CD4-positive, alpha-beta T cell treated with Interleukin-10 for 1 hour (primary cell): ENCODE results near the gene TTBK2.
"Not testable (repeated sequence)": the region's sequence is repeated elsewhere in the genome, so short reads cannot be mapped to it uniquely, and the experiment has no call there.

Source experiments
- DNase-seq: peaks from one replicate; pipeline ENCODE4 v3.0.0-alpha.2; 2020

Gene TTBK2

DNA sequence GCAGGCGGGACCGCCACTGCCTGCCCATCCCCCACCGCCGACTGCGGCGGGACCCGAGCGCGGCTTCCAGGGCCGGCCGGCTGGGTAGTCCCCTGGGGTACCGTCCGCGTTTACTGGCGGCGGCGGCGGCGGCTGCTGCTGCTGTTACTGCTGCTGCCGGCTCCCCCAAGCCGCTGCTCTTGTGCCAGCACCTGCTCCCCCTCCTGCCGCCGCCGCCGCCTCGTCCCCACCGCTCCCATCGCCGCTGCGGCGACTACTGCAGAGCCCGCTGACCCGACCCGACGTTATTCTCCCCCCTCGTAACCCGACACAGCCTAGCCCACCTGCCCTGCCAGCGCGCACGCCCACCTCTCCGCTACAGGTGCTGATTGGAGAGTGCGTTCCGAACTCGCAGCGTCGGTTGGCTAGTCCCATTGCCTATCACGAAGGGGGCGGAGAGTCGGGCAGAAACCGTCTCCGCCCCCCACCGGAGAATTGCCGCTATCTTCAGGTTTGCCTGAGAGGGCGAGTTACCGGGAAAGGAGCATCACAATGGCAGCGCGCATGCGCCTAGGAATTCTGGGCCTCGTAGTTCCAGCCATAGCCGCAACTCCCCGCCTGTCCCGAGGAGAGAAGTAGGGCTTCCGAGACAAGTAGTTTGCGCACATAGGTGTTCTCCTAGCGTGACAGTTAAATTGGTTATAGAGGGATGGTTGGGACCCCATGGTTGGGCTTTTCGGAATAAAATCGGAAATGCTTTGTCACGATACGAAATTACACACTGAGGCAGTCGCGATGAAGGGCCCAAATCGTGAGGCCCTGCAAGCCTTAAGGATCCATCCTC lies at the start of gene TTBK2:
Gene TTBK2, minus strand, starts transcription at position 260 of the 823 bp plus-strand sequence. CDS start 42,161 bp downstream, outside the sequence.
- DNase-seq: peak; percentile 99

DNA sequence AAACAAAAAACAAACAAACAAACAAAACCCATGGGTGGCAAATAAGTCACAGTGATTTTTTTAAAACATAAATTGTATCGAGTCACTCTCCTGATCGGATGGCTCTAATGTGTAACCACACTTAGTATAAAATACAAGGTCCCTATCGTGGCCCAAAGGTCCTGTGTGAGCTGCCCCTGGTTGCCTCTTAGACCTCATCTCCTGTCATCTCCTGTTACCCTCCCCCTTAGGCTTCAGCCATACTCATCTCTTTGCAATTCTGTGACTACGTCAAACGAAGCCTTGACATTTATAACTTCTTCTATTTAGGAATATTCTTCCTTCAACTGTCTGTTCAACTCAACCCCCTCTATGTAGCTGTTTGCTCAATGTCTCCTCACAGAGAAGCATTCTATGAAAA lies 43.9 kb upstream of the TTBK2 start:
- no peak for DNase-seq

DNA sequence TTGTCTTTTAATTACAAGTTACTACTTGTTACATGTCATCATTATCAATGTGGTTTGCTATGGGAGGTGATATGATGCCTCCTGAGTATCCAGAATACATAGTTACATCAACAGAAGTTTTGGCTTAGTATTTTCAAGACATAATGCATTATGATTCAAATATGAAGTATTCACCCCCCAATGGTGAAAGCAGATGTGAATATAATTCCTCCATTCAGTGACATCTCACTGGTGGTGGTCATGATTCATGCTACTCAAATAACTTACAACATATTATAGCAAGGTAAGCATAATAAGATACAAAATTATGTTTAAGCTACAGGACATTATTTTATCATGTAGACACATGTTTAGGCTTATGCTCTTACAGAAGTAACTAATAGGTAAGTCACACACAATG lies 34.9 kb upstream of the TTBK2 start:
- DNase-seq: no peak

DNA sequence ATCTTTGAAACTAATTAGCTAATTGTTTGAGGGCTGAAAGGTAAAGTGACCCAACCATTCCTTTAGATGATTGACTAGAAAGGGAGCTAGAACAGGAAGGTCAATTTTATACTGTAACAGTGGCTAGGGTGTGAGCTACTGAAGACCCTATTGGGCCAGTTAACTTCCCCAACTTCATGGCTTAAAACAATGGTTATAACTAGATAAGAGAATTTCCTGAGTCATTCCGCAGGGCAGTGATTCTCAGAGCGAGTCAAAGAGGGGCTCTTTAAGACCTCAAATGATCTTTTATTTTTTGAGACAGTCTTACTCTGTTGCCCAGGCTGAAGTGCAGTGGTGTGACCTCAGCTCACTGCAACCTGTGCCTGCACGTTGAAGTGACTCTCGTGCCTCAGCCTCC lies 33.7 kb upstream of the TTBK2 start:
- DNase-seq: no peak

GRCh38 chr15:42948898-42949297 lies 28.3 kb upstream of the TTBK2 start:
- DNase-seq: not testable (repeated sequence)

GRCh38 chr15:42940527-42940926 lies 19.9 kb upstream of the TTBK2 start:
- DNase-seq: no peak

DNA sequence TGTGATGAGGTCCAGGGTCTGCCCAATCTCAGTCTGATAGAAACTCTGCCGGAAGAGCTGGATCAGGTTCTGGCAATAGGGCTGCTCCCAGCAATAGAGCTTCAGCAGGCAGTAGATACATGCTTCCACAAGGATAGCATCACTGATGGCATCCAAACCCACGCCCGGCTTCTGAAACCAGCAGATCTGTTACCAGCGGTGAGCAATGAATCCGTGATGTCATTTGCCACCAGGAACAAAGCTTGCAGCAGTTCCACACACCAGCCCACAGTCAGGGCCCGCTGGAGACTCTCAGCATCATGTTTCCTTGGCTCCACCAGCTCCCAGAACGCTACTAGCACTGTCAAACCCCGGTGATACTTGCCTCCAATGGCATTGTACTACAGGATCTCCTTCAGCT lies 19.3 kb upstream of the TTBK2 start:
- DNase-seq: no peak

DNA sequence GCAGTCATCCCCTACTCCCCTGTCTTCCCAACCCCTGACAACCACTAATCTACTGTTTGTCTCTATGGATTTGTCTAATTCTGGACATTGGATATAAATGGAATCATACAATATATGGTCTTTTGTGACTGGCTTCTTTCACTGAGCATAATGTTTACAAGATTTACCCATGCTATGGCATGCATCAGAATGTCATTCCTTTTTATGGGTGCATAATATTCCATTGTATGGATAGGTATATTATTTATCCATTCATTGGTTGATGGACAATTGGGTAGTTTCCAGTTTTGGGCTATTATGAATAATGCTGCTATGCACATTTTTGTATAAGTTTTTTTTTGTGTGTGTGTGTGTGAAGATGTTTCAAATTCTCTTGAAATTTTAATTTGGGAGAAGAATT lies 16.6 kb upstream of the TTBK2 start:
- DNase-seq: no peak

DNA sequence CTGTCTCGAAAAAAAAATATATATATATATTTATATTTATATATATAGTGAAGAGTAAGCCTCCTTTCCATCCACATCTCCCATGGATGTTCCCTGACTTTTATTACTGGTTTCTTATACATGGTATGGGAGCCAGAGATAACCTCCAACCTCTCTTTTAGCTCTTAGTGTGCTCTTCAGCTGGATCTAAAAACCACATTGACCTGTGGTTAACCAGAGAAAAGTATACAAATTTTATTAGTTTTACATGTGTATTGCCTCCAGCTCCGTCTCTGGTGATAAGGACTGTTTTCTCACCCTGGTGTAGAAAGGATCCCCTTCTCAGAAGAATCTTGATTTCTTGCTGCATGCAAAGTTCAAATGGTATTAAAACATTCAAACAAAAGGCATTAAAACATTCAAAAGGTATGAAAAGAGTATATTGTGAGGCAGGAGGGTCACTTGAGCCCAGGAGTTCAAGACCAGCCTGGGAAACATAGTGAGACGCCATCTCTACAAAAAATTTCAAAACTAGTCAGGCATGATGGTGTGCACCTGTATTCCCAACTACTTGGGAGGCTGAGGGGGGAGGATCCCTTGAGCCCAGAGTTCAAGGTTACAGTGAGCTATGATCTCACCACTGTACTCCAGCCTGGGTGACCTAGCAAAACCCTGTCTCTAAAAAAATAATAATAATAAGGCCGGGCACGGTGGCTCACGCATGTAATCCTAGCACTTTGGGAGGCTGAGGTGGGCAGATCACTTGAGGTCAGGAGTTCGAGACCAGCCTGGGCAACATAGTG lies 13.5 kb upstream of the TTBK2 start:
- no peak for DNase-seq

- DNase-seq: no peak
These were observed 12.4 kb upstream of the TTBK2 start for GRCh38 chr15:42932833-42933515.

GRCh38 chr15:42931702-42932486 lies 11.3 kb upstream of the TTBK2 start:
- DNase-seq: no peak

DNA sequence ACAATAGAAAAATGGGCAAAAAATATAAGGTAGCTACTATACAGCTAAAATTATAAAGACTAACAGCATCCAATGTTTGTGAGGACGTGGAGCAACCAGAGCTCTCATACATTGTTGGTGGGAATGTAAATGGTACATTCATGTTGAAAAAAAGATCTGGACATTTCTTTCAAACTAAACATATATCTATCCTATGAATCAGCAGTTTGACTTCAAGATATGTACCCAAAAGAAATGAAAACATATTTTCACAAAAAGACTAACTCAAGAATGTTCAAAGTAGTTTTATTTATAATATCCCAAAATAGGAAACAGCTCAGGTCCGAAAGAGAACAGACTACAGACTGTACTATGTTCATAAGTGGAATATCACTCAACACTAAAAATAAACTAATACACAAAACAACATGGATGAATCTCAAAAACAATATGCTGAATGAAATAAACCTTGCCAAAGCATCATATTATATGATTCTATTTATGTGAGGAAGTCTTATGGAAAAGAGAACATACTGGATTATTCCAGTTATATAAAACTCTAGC lies 8.8 kb upstream of the TTBK2 start:
- DNase-seq: no peak

- peak; percentile 46 for DNase-seq
These were observed 759 bp upstream of the TTBK2 start for GRCh38 chr15:42921342-42921731.

DNA sequence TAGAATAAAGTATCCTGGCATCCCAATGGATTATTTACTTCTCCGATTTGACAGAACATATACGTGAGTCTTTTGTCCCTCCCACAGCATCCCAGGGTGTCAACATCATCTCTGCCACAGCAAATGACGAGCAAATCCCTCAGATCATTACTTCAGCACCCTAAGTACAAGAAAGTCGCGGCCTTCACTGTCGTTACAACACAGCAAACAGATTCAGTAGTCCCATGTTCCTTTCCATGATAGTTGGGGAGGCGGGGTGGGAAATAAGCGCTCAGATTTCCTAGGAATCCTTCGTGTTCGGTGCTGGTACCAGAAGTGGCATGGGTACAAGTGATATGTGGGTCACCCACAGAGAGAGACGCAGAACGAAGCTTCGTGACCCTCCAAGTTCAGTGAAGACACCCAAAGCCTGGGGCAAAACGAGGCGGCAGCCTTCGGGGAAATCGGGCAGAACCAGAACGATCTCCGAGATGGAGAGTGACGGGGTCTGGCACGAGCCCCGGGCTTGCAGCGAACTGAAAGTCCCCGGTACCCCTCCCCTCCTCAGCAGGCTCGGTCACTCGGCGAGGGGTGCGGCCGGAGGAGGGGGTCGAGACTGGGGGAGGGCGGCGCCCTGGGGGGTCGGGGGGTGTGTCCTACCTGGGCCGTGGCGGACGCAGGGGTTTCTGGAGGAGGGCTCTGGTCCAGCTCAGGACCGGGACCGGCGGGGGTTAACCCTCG lies 619 bp downstream of the TTBK2 start:
- peak; percentile 40 for DNase-seq

DNA sequence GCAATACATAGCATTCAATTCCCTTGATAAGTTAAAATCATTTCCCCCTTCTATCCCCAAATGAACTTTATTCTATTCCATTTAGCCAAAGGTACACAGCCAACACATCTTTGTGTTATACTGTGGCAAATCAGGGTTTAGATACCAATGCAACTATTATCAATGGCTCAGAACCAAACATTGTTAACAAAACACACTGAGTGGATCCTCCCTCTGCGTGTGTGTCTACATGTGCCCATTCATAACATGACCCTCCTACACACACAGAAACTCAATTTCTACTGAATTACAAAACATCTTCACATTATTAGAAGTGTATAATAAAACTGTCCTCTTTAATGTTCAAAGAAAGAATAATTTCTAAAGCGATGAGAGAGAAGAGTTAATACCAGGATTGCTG lies 1.3 kb downstream of the TTBK2 start:
- DNase-seq: no peak

GRCh38 chr15:42918047-42918446 lies 2.5 kb downstream of the TTBK2 start:
- no peak for DNase-seq

- no peak for DNase-seq
These were observed 4.8 kb downstream of the TTBK2 start for GRCh38 chr15:42915654-42916315.

DNA sequence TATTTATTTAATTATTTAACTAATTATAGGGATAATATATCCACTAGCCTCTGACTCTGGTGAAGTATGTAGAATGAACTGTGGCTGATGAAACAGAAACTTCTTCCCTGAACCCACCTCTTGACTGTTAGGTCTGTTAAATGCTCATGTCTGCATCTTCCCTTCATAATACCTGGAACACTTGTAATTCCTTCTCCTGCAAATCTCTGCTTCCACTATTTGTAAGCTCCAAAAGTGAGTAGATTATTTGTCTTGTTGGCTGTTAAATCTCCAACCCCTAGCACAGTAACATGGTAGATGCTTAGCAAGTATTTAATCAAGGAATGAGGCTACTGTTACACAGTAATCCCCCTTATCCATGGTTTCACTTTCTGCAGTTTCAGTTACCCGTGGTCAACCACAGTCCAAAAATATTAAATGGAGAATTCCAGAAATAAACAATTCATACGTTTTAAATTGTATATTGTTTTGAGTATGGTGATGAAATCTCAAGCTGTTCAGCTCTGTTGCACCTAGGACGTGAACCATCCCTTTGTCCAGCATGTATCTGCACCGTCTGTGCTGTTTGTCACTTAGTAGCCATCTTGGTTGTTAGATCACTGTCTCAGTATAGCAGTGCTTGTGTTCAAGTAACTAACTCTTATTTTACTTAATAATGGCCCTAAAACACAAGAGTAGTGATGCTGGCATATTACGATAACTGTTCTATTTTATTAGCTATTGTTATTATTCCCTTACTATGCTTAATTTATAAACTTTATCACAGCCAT lies 5.7 kb downstream of the TTBK2 start:
- no peak for DNase-seq

- DNase-seq: no peak
These were observed 9.5 kb downstream of the TTBK2 start for GRCh38 chr15:42911058-42911592.

GRCh38 chr15:42908538-42908937 lies 12.0 kb downstream of the TTBK2 start:
- DNase-seq: no peak
